ENCODE measurements around the gene XPO6. TPM values are rescaled to one million over a fixed set of nuclear protein-coding genes. Genes with fewer than 3 reads are reported as not detected.

The XPO6 gene
- total RNA-seq, 1 donor from 2014 or later, result 128 TPM

GRCh38 chr16:28184625-28185024, 27.1 kb downstream of the XPO6 start:
- no peak for TF ChIP-seq CTCF (IDR thresholded peaks at IDR 0.05)
- Mint-ChIP-seq H3K27me3 (ENCODE audit: unreplicated experiment) (no peaks in the 10 kb centered on the region), H3K36me3 (ENCODE audit: unreplicated experiment) (peaks cover 4% of the 10 kb centered on the region), H3K9me3 (ENCODE audit: unreplicated experiment) (no peaks in the 10 kb centered on the region), H3K4me3 (ENCODE audit: unreplicated experiment) (no peak overlapping the region), H3K4me1 (ENCODE audit: unreplicated experiment) (peaks cover 80% of the 10 kb centered on the region), H3K27ac (ENCODE audit: unreplicated experiment) (no peak overlapping the region)
- no peak for DNase-seq (ENCODE audit: extremely low spot score, unreplicated experiment)

- Mint-ChIP-seq H3K9me3 (ENCODE audit: unreplicated experiment) (no peaks in the 10 kb centered on the region), H3K36me3 (ENCODE audit: unreplicated experiment) (peaks cover 6% of the 10 kb centered on the region), H3K4me3 (ENCODE audit: unreplicated experiment) (no peak overlapping the region), H3K27ac (ENCODE audit: unreplicated experiment) (peak overlapping the region; percentile 23), H3K27me3 (ENCODE audit: unreplicated experiment) (no peaks in the 10 kb centered on the region), H3K4me1 (ENCODE audit: unreplicated experiment) (peaks cover 76% of the 10 kb centered on the region)
- TF ChIP-seq CTCF (IDR thresholded peaks at IDR 0.05), result no peak
- DNase-seq (ENCODE audit: extremely low spot score, unreplicated experiment), result no peak
Observed at GRCh38 chr16:28183930-28184329, 27.8 kb downstream of the XPO6 start.

GRCh38 chr16:28183484-28183883, 28.3 kb downstream of the XPO6 start:
- Mint-ChIP-seq H3K27me3 (ENCODE audit: unreplicated experiment) (no peaks in the 10 kb centered on the region), H3K36me3 (ENCODE audit: unreplicated experiment) (peaks cover 6% of the 10 kb centered on the region), H3K4me1 (ENCODE audit: unreplicated experiment) (peaks cover 71% of the 10 kb centered on the region), H3K9me3 (ENCODE audit: unreplicated experiment) (no peaks in the 10 kb centered on the region), H3K27ac (ENCODE audit: unreplicated experiment) (peak overlapping the region; percentile 32), H3K4me3 (ENCODE audit: unreplicated experiment) (no peak overlapping the region)
- TF ChIP-seq CTCF (IDR thresholded peaks at IDR 0.05), result no peak
- DNase-seq (ENCODE audit: extremely low spot score, unreplicated experiment), result no peak

- H3K27me3 Mint-ChIP-seq (ENCODE audit: unreplicated experiment), result no peaks in the 10 kb centered on the region
- peak overlapping the region; percentile 32 for H3K27ac Mint-ChIP-seq (ENCODE audit: unreplicated experiment)
- no peak overlapping the region for H3K4me3 Mint-ChIP-seq (ENCODE audit: unreplicated experiment)
- no peak for DNase-seq (ENCODE audit: extremely low spot score, unreplicated experiment)
- peaks cover 6% of the 10 kb centered on the region for H3K36me3 Mint-ChIP-seq (ENCODE audit: unreplicated experiment)
- peaks cover 67% of the 10 kb centered on the region for H3K4me1 Mint-ChIP-seq (ENCODE audit: unreplicated experiment)
- no peak for TF ChIP-seq CTCF (IDR thresholded peaks at IDR 0.05)
- no peaks in the 10 kb centered on the region for H3K9me3 Mint-ChIP-seq (ENCODE audit: unreplicated experiment)
Observed at GRCh38 chr16:28182801-28183200, 29.0 kb downstream of the XPO6 start.

- Mint-ChIP-seq H3K27ac (ENCODE audit: unreplicated experiment) (peak overlapping the region; percentile 88), H3K4me1 (ENCODE audit: unreplicated experiment) (peaks cover 61% of the 10 kb centered on the region), H3K27me3 (ENCODE audit: unreplicated experiment) (no peaks in the 10 kb centered on the region)
Observed at GRCh38 chr16:28182183-28182582, 29.6 kb downstream of the XPO6 start.

More at GRCh38 chr16:28182183-28182582, 29.6 kb downstream of the XPO6 start:
- Mint-ChIP-seq H3K9me3 (ENCODE audit: unreplicated experiment) (no peaks in the 10 kb centered on the region), H3K36me3 (ENCODE audit: unreplicated experiment) (peaks cover 9% of the 10 kb centered on the region), H3K4me3 (ENCODE audit: unreplicated experiment) (no peak overlapping the region)
- no peak for TF ChIP-seq CTCF (IDR thresholded peaks at IDR 0.05)
- DNase-seq (ENCODE audit: extremely low spot score, unreplicated experiment), result no peak
